IPS-18c (cell line): ENCODE results near the gene LHFPL2.

Source experiments
- H3K4me3 ChIP-seq: 2 replicates; pipeline ENCODE4 v1.7.0; 2013; ENCODE audit warnings: low read depth, mild to moderate bottlenecking, low read length, moderate library complexity; ENCODE audit not compliant: insufficient read depth
- H3K9me3 ChIP-seq: one replicate; pipeline ENCODE4 v1.6.1; 2013; ENCODE audit warnings: mild to moderate bottlenecking, low read length, moderate library complexity; ENCODE audit not compliant: control insufficient read depth, insufficient read depth

The LHFPL2 gene

DNA sequence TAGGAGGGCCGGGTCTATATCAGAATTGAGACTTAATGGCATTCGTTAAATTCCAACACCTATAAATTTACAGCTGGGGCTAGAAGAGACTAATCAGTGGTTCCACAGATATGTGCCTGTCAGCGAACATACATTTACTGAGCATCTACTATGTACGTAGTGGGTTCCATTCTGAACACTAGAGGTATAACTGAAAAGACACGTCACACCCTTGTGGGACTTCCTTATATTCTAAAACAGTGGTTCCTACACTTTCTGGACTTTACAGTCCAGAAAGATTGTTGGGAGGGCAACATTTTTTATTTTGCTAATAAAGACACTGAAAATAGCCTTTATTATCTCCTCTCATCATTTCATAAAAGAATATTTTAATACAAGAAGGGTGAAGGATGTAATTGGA lies 147.7 kb downstream of the LHFPL2 start:
- H3K4me3 ChIP-seq, result no peak overlapping the region
- H3K9me3 ChIP-seq, result no peaks in the 10 kb centered on the region

DNA sequence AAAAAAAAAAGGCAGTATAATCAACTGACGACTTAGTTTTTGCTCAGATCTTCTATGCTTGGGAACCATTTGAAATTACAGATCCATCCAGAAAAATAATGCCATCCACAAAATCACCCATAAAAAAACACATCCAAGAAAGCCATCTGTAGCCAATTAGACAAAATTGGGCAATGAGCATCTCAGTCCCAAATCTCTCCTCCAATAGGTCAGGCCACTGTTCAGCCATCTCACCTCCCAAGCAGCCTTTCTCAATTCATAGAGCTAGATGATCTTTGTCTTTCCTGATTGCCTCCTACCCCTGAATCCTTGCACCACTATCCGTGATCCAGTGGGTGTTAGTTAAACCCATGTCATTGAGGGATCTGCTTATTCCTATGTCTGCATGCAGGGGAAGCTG lies 148.5 kb downstream of the LHFPL2 start:
- no peaks in the 10 kb centered on the region for H3K9me3 ChIP-seq

DNA sequence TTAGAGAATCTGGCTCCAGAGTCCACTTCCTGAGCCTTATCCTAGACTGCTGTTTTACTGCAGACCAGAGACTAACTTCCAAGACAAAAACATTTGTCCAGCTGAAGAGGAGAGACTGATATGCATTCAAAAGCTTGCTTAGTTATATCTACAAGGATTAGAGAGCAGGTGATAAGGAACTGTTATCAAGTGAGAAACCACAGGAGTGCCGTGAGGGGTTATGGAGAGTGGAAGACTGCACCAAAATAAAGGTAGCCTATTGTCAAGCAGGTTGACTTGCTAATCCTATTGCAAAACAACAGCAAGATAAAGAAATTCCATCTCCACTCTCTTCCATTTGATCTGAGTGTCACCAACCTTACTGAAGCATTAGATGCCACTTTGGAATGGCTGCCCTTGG lies 149.1 kb downstream of the LHFPL2 start:
- H3K4me3 ChIP-seq, result no peak overlapping the region
- H3K9me3 ChIP-seq, result no peaks in the 10 kb centered on the region

More for the DNA sequence above, 148.5 kb downstream of the LHFPL2 start:
- no peak overlapping the region for H3K4me3 ChIP-seq

DNA sequence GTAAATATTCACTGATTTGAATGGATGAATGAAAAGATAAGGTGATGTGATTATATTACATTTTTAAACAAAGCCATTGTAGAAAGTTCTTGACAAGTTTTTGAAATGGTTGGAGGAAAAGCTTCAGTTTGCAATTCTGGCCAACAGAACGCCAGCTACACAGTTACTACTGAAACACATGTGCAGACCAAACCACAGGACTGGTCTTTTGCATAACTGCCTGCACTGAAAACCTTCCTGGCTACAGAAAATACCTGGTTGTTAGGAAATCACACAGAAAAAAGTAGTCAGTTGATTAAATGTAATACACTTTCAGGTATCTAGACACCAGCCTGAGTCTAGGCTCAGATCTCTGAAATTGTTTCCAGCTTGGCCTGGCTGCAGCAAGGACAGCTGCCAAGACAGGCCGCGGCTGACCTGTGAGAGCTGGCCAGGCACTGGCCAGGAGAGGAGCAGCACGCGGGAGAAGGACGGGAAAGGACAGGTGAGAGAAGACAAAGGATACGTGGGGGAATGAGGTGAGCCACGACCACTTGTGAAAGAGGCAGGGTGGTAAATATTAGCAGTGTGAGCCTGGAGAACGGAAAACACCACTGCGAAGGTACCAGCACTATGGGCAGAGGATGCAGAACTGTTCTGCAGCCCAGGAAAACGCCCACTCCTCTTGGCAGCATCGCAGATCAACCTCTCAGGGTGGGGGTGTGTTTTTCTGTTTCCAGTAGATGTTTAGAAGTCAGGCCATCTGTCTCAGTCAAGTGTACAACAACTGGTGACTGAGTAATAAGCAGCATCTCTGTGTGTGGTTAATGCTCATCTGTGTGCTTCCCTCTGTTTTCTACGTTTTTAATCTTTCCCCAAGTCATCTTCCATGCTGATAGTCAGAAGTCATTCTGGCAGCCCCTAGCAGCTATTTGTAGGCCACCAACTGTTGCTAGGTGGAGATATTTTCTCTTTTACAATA lies 150.7 kb downstream of the LHFPL2 start:
- no peak overlapping the region for H3K4me3 ChIP-seq
- H3K9me3 ChIP-seq, result no peaks in the 10 kb centered on the region

DNA sequence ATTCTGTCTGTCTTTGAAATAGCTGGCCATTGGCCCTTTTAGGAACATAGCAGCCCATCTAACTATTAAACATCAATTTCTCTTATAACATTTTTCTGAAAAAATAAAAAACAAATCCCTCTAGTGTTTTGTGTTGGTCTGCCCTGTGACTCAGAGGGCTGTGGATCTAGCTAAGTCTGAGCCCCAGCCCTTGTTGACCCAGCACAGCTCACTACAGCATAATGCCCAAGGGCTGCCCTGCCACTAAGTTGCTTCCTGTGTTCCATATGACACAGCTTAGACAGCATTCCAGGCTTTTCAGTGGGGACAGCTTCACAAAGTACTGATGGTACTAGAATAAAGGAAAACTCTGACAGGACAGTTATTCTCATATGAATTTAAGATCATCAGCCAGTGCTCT lies 152.2 kb downstream of the LHFPL2 start:
- no peak overlapping the region for H3K4me3 ChIP-seq

DNA sequence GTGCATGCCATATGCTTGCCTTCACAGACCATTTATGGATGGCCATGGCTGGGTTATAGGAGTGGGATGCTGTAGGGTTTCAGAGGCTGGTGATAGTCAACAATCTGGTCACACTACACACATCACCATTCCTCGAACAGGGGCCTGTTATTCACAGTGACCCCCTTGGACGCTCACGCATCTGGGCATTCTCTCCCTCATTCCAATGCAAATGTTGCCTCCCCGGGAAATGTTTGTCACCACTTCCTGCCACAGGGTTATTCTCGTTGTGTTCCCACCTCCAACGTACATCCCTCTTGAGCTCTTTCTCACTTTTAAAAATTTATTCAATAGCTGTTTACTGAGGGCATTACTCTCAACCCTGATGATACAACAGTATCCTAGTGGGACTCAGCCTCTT lies 152.8 kb downstream of the LHFPL2 start:
- H3K4me3 ChIP-seq, result no peak overlapping the region
- no peaks in the 10 kb centered on the region for H3K9me3 ChIP-seq

More for the DNA sequence above, 152.2 kb downstream of the LHFPL2 start:
- no peaks in the 10 kb centered on the region for H3K9me3 ChIP-seq

DNA sequence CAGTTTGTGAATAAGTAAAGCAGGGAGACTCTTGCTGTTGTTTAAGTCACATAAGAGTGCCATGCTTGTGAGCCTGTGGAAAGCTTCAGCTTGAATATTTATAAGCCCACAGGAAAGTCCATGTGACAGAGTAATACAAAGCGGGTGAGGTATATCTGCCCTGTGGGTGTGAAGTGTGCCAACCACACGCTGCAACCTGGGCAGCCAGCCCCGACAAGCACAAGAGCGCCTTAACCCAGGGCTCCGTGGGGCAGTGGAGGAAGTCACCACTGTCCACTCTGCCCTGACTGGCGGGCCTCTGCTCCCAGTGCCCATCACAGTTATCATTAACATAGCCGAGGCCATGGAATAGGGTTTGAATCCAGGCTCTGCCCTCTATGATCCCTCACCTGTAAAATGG lies 155.9 kb downstream of the LHFPL2 start:
- no peaks in the 10 kb centered on the region for H3K9me3 ChIP-seq
- no peak overlapping the region for H3K4me3 ChIP-seq

DNA sequence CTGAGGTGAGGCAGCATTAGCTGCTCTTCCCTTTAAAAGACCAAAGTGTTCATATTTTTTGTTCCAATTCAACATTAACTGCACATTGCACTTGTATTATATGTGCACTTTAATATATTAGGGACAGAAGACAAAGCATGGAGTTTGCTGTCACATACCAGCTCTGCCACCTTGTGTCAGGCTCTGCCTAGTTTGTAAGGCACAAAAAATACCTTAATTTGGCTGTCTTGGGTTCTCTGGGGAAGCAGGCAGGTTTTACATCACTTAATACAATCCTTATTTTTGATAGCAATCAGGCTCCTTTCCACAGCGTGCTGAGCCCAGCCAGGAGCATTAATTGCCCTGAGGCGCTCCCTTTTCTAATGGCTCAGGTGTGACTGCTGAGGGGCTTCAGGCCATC lies 156.3 kb downstream of the LHFPL2 start:
- no peak overlapping the region for H3K4me3 ChIP-seq
- no peaks in the 10 kb centered on the region for H3K9me3 ChIP-seq

DNA sequence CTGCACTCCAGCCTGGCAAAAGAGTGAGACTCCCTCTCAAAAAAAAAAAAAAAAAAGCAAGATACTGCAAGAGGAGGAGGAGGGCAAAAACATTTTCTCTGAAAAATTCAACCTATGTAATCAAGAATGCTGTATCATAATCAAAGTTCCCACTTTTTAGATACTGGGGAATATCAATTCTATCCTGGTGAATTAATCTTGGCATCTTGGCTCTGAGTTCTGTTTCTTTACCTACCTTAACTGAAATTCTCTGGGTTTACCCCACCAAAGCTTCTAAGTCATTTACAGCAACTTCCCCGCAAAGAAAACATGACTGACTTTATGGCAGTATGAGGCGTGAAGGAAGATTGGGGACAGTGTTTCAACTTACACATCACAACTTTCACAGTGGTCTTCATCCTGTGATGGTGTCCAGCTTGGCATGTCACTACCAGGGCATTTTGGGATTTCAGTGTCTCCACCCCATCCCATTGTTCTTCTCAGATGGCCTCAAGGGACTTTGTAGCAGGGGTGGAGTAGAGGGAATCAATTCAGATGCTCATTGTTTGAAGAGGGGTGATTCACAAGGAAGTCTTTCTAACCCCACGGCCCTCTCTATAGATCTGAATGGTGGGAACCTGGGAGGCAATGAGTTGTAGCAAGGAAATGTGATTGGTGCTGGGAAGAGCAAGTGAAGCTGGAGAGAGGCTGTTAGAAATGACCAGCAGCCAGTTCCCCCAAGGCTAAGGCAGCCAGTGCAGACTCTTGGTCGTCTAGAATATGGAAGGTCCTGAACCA lies 157.7 kb downstream of the LHFPL2 start:
- Histone ChIP-seq H3K9me3 (no peaks in the 10 kb centered on the region), H3K4me3 (no peak overlapping the region)

DNA sequence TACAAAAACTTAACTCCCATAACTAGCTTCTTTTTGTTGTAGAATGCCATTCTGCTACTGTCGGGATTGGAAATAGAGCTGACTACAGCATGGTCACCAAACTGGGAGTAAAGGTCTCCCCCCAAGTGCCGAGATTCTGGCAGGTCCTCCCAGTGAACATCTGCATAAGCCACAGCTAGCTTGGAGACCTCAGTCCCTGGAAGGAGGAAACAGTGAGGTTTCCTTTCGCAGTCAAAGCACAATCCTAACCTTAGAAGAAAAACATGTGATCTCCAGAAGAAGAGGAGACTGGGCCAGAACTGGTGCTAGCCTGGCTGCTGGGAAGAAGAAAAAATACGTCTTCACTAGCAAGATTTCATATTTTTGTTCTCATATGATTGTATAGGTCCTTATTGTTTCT lies 160.7 kb downstream of the LHFPL2 start:
- no peaks in the 10 kb centered on the region for H3K9me3 ChIP-seq
- H3K4me3 ChIP-seq, result no peak overlapping the region

DNA sequence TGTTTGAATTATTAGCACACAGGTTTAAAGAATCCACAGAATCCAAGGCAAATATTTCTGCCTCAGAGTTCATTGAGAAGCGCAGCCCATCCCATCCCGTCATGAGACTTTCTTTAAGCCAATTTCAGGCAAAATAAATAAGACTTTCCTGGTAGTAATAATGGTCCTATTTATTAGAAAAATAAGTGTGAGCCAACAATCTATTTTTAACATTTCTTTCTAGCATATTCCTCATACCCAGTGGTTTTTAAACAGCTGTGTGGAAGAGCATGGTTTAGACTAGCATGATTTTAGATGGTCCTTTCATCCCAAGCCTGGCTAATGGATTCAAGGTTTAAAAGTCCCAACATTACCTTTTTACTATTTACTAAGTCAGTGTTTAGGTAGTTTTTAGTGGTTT lies 162.4 kb downstream of the LHFPL2 start:
- Histone ChIP-seq H3K9me3 (no peaks in the 10 kb centered on the region), H3K4me3 (no peak overlapping the region)

DNA sequence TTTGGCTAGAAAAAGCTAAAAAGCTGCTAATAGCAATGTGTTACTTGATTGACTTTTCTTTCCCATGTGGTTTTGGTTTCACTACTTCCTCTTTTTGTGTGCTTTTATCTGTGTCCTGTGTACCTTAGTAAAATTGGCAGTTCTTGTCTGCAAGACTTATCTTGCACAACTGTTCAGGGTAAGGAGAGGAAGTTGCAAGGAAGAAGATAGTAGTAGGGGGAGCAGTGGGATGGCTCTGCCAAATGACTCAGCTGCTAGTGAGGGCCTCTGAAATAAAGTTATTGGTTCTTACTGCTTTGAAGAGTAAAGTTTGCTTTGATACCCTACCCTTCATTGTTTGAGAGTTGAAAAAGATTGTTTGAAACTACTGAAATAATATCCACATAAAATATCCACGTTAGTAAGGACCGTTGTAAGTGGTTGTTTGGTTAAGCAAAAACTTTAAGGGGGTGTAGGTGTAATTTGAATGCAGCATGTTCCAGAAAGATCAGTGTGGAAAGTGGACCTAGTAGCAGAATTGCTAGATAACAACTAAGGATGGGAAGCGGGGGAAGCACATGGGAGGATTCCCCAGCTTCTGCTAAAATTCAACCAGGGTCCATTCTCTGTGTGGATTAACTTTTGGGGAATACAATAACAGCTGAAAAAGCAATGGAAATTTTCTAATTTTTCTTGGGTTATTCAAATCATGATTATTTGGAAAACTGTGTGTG lies 164.6 kb downstream of the LHFPL2 start:
- Histone ChIP-seq H3K9me3 (no peaks in the 10 kb centered on the region), H3K4me3 (no peak overlapping the region)

DNA sequence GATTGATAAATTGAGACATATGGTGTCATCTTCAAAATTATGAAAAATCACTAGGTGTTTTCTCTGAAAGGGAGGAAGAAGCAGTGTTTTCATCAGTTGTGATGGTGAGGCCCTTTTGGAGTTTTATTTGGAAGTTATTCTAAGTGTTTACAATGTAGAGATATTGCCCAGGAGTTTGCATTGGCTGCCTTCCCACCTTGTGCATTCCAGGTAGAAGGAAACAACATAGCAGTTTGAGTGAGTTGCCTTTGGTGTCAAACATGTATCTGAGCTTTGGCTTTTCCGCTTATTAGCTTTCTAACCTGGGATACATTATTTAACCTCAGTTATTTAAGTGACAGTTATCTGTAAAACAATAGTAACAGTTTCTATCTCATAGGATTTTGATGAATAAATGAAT lies 165.6 kb downstream of the LHFPL2 start:
- H3K9me3 ChIP-seq, result no peaks in the 10 kb centered on the region
- no peak overlapping the region for H3K4me3 ChIP-seq

DNA sequence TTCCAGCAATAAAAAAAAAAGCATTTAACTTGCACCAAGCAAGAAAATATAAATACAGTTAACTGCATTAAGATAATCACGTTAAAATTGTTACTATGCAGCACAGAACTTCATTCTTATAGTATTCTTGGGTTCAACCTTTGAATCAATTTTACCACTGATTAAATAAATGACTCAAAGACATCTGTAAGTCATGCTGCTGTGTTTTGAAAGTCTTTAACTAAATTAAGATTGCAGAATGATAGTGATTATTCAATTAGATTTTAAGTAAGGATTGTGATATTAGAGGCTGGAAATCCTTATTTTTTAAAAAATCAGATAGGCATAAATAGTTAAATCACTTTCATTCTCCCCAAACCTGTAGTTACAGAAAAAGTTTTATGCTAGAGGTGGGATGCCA lies 171.8 kb downstream of the LHFPL2 start:
- Histone ChIP-seq H3K9me3 (no peaks in the 10 kb centered on the region), H3K4me3 (no peak overlapping the region)

DNA sequence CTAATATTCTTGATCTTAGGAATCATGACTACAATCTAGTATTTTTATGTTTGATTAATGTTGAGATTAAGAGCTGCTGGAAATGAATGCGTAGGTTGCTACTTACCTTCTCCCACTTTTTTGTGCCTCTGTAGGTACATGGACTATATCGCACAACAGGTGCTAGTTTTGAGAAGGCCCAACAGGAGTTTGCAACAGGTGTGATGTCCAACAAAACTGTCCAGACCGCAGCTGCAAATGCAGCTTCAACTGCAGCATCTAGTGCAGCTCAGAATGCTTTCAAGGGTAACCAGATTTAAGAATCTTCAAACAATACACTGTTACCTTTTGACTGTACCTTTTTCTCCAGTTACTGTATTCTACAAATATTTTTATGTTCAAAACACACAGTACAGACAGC lies 173.2 kb downstream of the LHFPL2 start:
- Histone ChIP-seq H3K4me3 (no peak overlapping the region), H3K9me3 (no peaks in the 10 kb centered on the region)

DNA sequence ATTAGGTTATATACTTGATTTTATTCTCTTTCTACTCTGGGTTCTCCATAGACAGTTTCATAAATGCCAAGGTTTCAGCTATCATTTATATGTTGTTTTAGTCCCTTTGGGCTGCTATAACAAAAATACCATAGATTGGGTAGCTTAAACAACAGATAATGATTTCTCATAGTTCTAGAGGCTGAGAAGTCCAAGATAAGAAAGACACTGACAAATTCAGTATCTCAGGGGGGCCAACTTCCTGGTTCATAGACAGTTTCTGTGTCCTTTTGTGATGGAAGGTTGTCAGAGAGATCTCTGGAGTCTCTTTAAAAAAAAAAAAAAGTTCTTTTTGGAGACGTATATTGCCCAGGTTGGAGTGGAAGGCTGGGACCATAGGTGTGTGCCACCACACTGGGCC lies 174.8 kb downstream of the LHFPL2 start:
- Histone ChIP-seq H3K9me3 (no peaks in the 10 kb centered on the region), H3K4me3 (no peak overlapping the region)

DNA sequence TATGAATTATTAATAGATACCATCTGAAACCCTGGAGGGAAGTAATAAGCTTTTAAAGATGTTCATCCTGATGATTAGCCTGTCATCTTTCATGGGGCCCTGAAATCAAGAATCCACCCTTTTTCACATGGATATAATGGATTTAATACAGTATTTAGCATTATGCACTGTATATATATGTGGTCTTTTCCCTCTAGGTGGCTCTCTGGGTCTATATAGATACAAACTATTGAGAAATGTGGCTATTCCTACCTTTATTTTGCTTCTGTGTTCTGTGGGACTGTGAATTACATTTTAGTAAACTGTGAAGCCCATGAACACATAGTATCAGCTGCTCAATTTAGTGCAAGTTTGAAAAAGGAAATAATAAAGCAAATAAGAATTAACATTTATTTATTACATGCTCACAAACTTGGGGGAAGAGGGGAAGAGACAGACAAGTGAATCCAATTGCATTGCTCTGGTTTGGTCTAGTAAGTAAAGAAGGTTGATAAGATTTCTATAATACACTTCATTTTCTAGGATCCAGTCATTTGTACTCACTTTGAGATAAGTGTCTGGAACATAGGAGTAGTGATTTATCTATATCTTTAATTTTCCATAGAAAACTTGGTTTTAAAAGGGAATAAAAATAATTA lies 176.0 kb downstream of the LHFPL2 start:
- no peak overlapping the region for H3K4me3 ChIP-seq
- no peaks in the 10 kb centered on the region for H3K9me3 ChIP-seq
